ENCODE measurements around the gene CSF1.

DNA sequence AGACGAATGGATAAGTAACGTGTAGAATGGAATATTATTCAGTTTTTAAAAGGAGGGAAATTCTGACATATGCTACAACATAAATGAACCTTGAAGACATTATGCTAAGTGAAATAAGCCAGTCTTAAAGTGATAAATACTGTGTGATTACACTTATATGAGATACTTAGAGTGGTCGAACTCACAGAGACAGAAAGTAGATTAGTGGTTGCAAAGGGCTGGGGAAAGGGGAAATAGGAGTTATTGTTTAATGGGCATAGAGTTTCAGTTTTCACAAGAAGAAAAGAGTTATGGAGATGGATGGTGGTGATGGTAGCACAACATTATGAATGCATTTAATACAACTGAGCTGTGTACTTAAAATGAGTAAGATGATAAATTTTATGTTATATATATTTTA, 59.3 kb downstream of the CSF1 start:
- TF ChIP-seq, protein P1, sequence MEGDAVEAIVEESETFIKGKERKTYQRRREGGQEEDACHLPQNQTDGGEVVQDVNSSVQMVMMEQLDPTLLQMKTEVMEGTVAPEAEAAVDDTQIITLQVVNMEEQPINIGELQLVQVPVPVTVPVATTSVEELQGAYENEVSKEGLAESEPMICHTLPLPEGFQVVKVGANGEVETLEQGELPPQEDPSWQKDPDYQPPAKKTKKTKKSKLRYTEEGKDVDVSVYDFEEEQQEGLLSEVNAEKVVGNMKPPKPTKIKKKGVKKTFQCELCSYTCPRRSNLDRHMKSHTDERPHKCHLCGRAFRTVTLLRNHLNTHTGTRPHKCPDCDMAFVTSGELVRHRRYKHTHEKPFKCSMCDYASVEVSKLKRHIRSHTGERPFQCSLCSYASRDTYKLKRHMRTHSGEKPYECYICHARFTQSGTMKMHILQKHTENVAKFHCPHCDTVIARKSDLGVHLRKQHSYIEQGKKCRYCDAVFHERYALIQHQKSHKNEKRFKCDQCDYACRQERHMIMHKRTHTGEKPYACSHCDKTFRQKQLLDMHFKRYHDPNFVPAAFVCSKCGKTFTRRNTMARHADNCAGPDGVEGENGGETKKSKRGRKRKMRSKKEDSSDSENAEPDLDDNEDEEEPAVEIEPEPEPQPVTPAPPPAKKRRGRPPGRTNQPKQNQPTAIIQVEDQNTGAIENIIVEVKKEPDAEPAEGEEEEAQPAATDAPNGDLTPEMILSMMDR (optimal IDR thresholded peaks at IDR 0.05 in 1 of 3, IDR thresholded peaks at IDR 0.05 in 1 of 3, conservative IDR thresholded peaks at IDR 0.05 in 1 of 3; ENCODE audit: extremely low read depth in 1 of 3, insufficient read depth in 2 of 3, low read length in 3 of 3), result no peak
- TF ChIP-seq EZH2 (IDR thresholded peaks at IDR 0.05; ENCODE audit: low read length), result no peak

All from keratinocyte (primary cell).